HepG2 (cell line): ENCODE measurements around the gene TOR2A.

ENCODE experiments used
- BRD4 ChIP-seq: sonication (generic); formaldehyde crosslinking; IDR thresholded peaks from 2 replicates; pipeline ENCODE4 v1.4.0; 2020; ENCODE audit warnings: missing genetic modification reagents
- CBX2 ChIP-seq, 2 experiments: fragments of 200-600 bp in 1 of 2; sonication (generic); formaldehyde crosslinking in 1 of 2; IDR thresholded peaks; 2 replicates each; pipeline versions ENCODE4 v1.7.0 to v1.8.1; 2018 to 2022; ENCODE audit warnings: low read depth in 2 of 2, low read length in 1 of 2, mild to moderate bottlenecking in 1 of 2, missing genetic modification reagents in 1 of 2
- CTCF ChIP-seq: sonication (generic); formaldehyde crosslinking; IDR thresholded peaks from 2 replicates; pipeline ENCODE4 v1.5.0; 2020; ENCODE audit warnings: mild to moderate bottlenecking, missing genetic modification reagents, moderate library complexity
- FOXO4 ChIP-seq: sonication (generic); formaldehyde crosslinking; conservative IDR thresholded peaks from 2 replicates; pipeline ENCODE4 v1.8.1; 2023; ENCODE audit warnings: missing genetic modification reagents
- FOXP1 ChIP-seq, 2 experiments: fragments of 450-650 bp in 1 of 2; IDR thresholded peaks; 2 replicates each; pipeline ENCODE4 v1.6.1; 2017 to 2018; ENCODE audit warnings: antibody characterized with exemption in 1 of 2
- HNRNPL ChIP-seq: fragments of 200-400 bp; formaldehyde crosslinking; IDR thresholded peaks from 2 replicates; pipeline ENCODE4 v1.6.1; 2017; ENCODE audit warnings: mild to moderate bottlenecking, low read depth, low read length
- RBFOX2 ChIP-seq: fragments of 200-400 bp; formaldehyde crosslinking; IDR thresholded peaks from 2 replicates; pipeline ENCODE4 v1.6.1; 2017; ENCODE audit warnings: low read depth, mild to moderate bottlenecking, low read length
- SRSF1 ChIP-seq: fragments of 200-400 bp; formaldehyde crosslinking; optimal IDR thresholded peaks from 2 replicates; pipeline ENCODE3; 2017; ENCODE audit warnings: mild to moderate bottlenecking, low read depth, low read length, moderate library complexity
- TRIM24 ChIP-seq: sonication (generic); formaldehyde crosslinking; IDR thresholded peaks from 2 replicates; pipeline ENCODE4 v1.8.0; 2022; ENCODE audit warnings: mild to moderate bottlenecking, missing genetic modification reagents
- ZBTB26 ChIP-seq: IDR thresholded peaks from 2 replicates; pipeline ENCODE4 v1.6.1; 2016; ENCODE audit warnings: missing compliant biosample characterization, missing genetic modification reagents, borderline replicate concordance
- ZNF12 ChIP-seq: sonication (generic); formaldehyde crosslinking; IDR thresholded peaks from 2 replicates; pipeline ENCODE4 v1.5.0; 2020; ENCODE audit warnings: missing genetic modification reagents
- ZNF251 ChIP-seq: sonication (generic); formaldehyde crosslinking; IDR thresholded peaks from 2 replicates; pipeline ENCODE4 v1.9.0; 2021; ENCODE audit warnings: mild to moderate bottlenecking, missing genetic modification reagents

- TF ChIP-seq BRD4 (no peak), FOXP1 (IDR thresholded peaks at IDR 0.05) (no peak), FOXP1 (CRISPR knock-in tag; IDR thresholded peaks at IDR 0.05) (no peak), CTCF (CRISPR knock-in tag) (no peak), ZNF251 (CRISPR knock-in tag) (no peak), SRSF1 (no peak), TRIM24 (no peak), ZNF12 (CRISPR knock-in tag) (no peak), RBFOX2 (no peak), HNRNPL (no peak), FOXO4 (CRISPR knock-in tag) (no peak), ZBTB26 (CRISPR knock-in tag) (no peak), CBX2 (IDR thresholded peaks at IDR 0.05; ENCODE audit: low read depth, low read length) (no peak), CBX2 (CRISPR knock-in tag; IDR thresholded peaks at IDR 0.05; ENCODE audit: low read depth) (no peak)
Measured at GRCh38 chr9:127711831-127712274, 23.2 kb downstream of the TOR2A start.
